GM18951 (cell line): ENCODE results near the gene DPH6.

Experiments used
- POLR2A ChIP-seq: IDR thresholded peaks from 4 replicates; pipeline ENCODE4 v1.6.1; 2011; ENCODE audit warnings: mild to moderate bottlenecking; ENCODE audit not compliant: insufficient read length, insufficient read depth; ENCODE audit errors: extremely low read depth
- in situ Hi-C: fragments of 300-500 bp; cut with MboI; formaldehyde crosslinking; loops from one replicate; pipeline ENCODE4 v1.12.0; 2022; ENCODE audit warnings: low sequenced_read_pairs, mixed read lengths, inconsistent platforms; ENCODE audit not compliant: unreplicated experiment

The DPH6 gene

GRCh38 chr15:35529784-35530183 lies 16.2 kb downstream of the DPH6 start:
- TF ChIP-seq POLR2A = no peak
- in situ Hi-C loops = loop anchor here (25.0 kb wide), 1 partner anchor 1358 kb away; no protein-coding TSS in a partner anchor

- in situ Hi-C loops = no loop called here
- TF ChIP-seq POLR2A = no peak
Observed at GRCh38 chr15:35522061-35522460, 23.9 kb downstream of the DPH6 start.

GRCh38 chr15:35519541-35520149 lies 26.3 kb downstream of the DPH6 start:
- no peak for TF ChIP-seq POLR2A
- in situ Hi-C loops = no loop called here

- no peak for TF ChIP-seq POLR2A
- in situ Hi-C loops = no loop called here
Observed at GRCh38 chr15:35519052-35519451, 26.9 kb downstream of the DPH6 start.

- TF ChIP-seq POLR2A = no peak
- in situ Hi-C loops = no loop called here
Observed at GRCh38 chr15:35514759-35515158, 31.2 kb downstream of the DPH6 start.

- TF ChIP-seq POLR2A = no peak
- in situ Hi-C loops = no loop called here
Observed at GRCh38 chr15:35507932-35508638, 37.9 kb downstream of the DPH6 start.

- in situ Hi-C loops = no loop called here
- TF ChIP-seq POLR2A = no peak
Observed at GRCh38 chr15:35506272-35506870, 39.6 kb downstream of the DPH6 start.

GRCh38 chr15:35505809-35506208 lies 40.2 kb downstream of the DPH6 start:
- TF ChIP-seq POLR2A = no peak
- in situ Hi-C loops = no loop called here

- TF ChIP-seq POLR2A = no peak
- in situ Hi-C loops = no loop called here
Observed at GRCh38 chr15:35505141-35505540, 40.8 kb downstream of the DPH6 start.

- no peak for TF ChIP-seq POLR2A
- in situ Hi-C loops = no loop called here
Observed at GRCh38 chr15:35499723-35500122, 46.2 kb downstream of the DPH6 start.

- in situ Hi-C loops = no loop called here
- no peak for TF ChIP-seq POLR2A
Observed at GRCh38 chr15:35496585-35496984, 49.4 kb downstream of the DPH6 start.

- no peak for TF ChIP-seq POLR2A
- in situ Hi-C loops = no loop called here
Observed at GRCh38 chr15:35495080-35495479, 50.9 kb downstream of the DPH6 start.

- TF ChIP-seq POLR2A = no peak
- in situ Hi-C loops = no loop called here
Observed at GRCh38 chr15:35491999-35492398, 54.0 kb downstream of the DPH6 start.

GRCh38 chr15:35491173-35491572 lies 54.8 kb downstream of the DPH6 start:
- in situ Hi-C loops = no loop called here
- TF ChIP-seq POLR2A = no peak

GRCh38 chr15:35490511-35490910 lies 55.5 kb downstream of the DPH6 start:
- in situ Hi-C loops = no loop called here
- TF ChIP-seq POLR2A = no peak
